ENCODE results near the gene PTTG1IP2.

PTTG1IP2 gene

DNA sequence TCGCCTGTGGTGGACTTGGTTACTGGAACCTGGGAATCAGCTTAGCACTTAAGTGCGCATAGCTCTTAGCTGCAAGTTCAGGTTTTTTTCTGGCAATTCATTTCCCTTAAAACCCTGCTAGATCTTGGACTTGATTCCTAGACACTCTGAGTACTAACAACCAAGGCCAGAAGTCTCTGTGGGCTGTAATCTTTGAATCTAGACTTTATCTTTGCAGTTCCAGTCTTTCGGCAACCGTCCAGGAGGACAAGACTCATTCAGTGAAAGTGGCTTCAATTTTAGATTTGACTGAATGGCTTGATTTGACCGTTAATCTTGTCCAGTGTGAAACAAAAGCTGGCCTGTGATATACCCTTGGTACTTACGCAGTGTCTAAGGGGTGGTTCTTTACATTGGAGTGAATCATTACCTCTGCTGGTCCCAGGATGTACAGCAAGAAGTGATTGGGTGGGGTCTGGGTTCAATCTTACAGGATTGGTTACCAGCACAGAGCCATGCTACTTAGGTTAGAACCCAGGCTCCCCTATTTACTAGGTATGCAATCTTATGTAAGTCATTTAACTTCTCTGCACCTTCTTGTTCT lies 16.4 kb downstream of the PTTG1IP2 start:
- no peaks in the 10 kb centered on the region for H3K9me3 Mint-ChIP-seq
- TF ChIP-seq, protein P1, sequence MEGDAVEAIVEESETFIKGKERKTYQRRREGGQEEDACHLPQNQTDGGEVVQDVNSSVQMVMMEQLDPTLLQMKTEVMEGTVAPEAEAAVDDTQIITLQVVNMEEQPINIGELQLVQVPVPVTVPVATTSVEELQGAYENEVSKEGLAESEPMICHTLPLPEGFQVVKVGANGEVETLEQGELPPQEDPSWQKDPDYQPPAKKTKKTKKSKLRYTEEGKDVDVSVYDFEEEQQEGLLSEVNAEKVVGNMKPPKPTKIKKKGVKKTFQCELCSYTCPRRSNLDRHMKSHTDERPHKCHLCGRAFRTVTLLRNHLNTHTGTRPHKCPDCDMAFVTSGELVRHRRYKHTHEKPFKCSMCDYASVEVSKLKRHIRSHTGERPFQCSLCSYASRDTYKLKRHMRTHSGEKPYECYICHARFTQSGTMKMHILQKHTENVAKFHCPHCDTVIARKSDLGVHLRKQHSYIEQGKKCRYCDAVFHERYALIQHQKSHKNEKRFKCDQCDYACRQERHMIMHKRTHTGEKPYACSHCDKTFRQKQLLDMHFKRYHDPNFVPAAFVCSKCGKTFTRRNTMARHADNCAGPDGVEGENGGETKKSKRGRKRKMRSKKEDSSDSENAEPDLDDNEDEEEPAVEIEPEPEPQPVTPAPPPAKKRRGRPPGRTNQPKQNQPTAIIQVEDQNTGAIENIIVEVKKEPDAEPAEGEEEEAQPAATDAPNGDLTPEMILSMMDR (IDR thresholded peaks at IDR 0.05; ENCODE audit: unreplicated experiment in 3 of 3), result no peak
- H3K36me3 Mint-ChIP-seq (ENCODE audit: low read depth), result no peaks in the 10 kb centered on the region
- H3K4me3 Mint-ChIP-seq, result no peak overlapping the region
- H3K27ac Mint-ChIP-seq, result no peak overlapping the region
- no peaks in the 10 kb centered on the region for H3K27me3 Mint-ChIP-seq (ENCODE audit: low read depth)
- H3K4me1 Mint-ChIP-seq, result peaks cover 4% of the 10 kb centered on the region

DNA sequence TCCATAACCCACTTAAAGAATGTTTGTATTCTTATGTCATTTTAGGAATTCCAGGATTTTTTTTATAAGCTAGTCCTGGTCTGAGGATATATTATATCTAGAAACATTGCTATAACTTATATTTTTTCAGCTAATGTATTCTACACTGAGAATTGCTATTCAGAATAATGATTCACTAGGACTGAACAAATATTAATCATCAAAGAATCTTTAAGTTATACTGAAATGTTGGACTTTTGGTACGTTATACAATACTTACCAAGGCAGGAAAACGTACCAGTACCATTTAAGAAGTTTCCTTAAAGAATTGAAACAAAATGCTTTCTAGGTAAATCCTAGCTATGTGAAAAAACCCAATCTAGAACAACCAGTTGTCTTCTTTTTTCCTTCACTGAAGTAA lies 18.4 kb downstream of the PTTG1IP2 start:
- H3K36me3 Mint-ChIP-seq (ENCODE audit: low read depth), result no peaks in the 10 kb centered on the region
- H3K9me3 Mint-ChIP-seq, result no peaks in the 10 kb centered on the region
- H3K4me1 Mint-ChIP-seq, result peaks cover 4% of the 10 kb centered on the region
- TF ChIP-seq, protein P1 (IDR thresholded peaks at IDR 0.05; ENCODE audit: unreplicated experiment in 3 of 3), result no peak
- H3K4me3 Mint-ChIP-seq, result no peak overlapping the region
- no peak overlapping the region for H3K27ac Mint-ChIP-seq
- H3K27me3 Mint-ChIP-seq (ENCODE audit: low read depth), result no peaks in the 10 kb centered on the region

DNA sequence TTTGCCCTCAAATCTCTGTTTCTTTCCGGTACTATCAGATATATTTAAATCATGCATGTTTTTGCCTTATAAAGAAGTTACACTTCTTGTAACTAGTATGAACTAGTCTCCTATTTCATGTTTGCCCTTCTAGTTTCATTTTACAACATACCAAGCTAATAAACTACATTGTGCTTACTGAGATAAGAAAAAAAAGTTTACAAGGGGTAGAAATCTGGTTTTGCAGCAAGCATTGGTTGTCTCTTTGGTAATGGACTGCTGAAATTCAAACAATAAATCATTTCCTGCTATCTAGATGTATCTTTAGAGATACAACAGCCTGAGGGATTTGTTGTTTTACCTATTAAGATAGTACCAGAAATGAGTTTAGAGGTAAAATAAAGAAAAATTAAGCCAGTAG lies 18.8 kb downstream of the PTTG1IP2 start:
- TF ChIP-seq, protein P1 (IDR thresholded peaks at IDR 0.05; ENCODE audit: unreplicated experiment in 3 of 3), result no peak
- Mint-ChIP-seq H3K27ac (no peak overlapping the region), H3K36me3 (ENCODE audit: low read depth) (no peaks in the 10 kb centered on the region), H3K4me1 (peaks cover 4% of the 10 kb centered on the region), H3K27me3 (ENCODE audit: low read depth) (no peaks in the 10 kb centered on the region), H3K9me3 (no peaks in the 10 kb centered on the region), H3K4me3 (no peak overlapping the region)

DNA sequence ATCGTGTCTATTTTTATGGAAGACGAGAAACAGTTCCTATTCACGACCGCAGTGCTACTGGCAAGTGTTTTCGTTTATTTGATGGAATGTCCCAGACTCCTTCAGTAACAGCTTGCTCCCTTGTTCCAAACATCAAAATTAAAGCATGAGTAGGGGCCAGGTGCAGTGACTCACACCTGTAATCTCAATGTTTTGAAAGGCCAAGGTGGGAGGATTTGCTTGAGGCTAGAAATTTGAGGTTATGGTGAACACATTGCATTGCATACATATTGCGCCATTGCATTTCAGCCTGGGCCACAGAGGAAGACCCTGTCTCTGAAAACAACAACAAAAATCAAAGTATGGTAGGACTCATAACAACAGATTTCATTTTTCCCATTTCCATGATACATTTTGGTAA lies 22.8 kb downstream of the PTTG1IP2 start:
- Mint-ChIP-seq H3K27me3 (ENCODE audit: low read depth) (no peaks in the 10 kb centered on the region), H3K27ac (no peak overlapping the region), H3K9me3 (no peaks in the 10 kb centered on the region), H3K36me3 (ENCODE audit: low read depth) (no peaks in the 10 kb centered on the region), H3K4me1 (peaks cover 4% of the 10 kb centered on the region), H3K4me3 (no peak overlapping the region)
- TF ChIP-seq, protein P1 (IDR thresholded peaks at IDR 0.05; ENCODE audit: unreplicated experiment in 3 of 3), result no peak

DNA sequence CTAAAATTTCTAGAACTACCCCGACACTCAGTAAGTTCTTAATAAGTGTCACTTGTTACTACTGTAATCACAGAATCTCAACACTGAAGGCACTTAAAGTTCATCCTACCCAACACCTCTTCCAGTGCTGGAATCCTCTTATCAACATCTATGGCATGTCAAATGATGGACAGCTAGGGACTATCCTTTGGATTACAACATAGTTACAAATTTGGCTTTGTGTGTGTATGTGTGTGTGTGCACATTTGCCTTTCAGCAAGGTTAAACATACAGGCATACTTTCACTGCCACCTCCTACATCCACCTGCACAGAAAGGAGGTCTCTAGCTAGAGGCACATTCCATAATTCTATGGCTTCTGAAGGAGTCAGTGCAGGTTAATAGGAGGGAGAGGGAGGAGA lies 25.8 kb downstream of the PTTG1IP2 start:
- Mint-ChIP-seq H3K4me3 (no peak overlapping the region), H3K4me1 (no peaks in the 10 kb centered on the region), H3K27ac (no peak overlapping the region), H3K27me3 (ENCODE audit: low read depth) (no peaks in the 10 kb centered on the region), H3K9me3 (no peaks in the 10 kb centered on the region), H3K36me3 (ENCODE audit: low read depth) (no peaks in the 10 kb centered on the region)
- TF ChIP-seq, protein P1 (IDR thresholded peaks at IDR 0.05; ENCODE audit: unreplicated experiment in 3 of 3), result no peak

DNA sequence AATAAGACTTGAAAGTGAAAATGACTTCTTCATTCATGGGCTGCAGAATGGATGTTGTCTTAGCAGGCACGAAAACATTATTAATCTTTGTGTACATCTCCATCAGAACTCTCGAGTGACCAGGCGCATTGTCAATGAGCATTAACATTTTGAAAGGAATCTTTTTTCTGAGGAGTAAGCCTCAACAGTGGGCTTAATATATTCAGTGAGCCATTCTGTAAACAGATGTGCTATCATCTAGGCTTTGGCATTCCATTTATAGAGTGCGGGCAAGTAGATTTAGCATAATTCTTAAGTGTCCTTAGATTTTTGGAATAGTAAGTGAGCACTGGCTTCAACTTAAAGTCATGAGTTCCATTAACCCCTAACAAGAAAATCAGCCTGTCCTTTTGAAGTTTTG lies 33.1 kb downstream of the PTTG1IP2 start:
- Mint-ChIP-seq H3K36me3 (ENCODE audit: low read depth) (no peaks in the 10 kb centered on the region), H3K4me3 (no peak overlapping the region), H3K27ac (no peak overlapping the region), H3K4me1 (peaks cover 7% of the 10 kb centered on the region), H3K9me3 (no peaks in the 10 kb centered on the region), H3K27me3 (ENCODE audit: low read depth) (no peaks in the 10 kb centered on the region)
- TF ChIP-seq, protein P1 (IDR thresholded peaks at IDR 0.05; ENCODE audit: unreplicated experiment in 3 of 3), result no peak
